Panc1 (cell line): ENCODE results near the gene CAMKMT.

Source experiments
- CTCF ChIP-seq: fragments of 450-650 bp; IDR thresholded peaks from 2 replicates; pipeline ENCODE4 v1.5.1; 2017; ENCODE audit warnings: mild to moderate bottlenecking
- POLR2AphosphoS5 ChIP-seq: IDR thresholded peaks from 2 replicates; pipeline ENCODE4 v1.6.1; 2012; ENCODE audit warnings: mild to moderate bottlenecking, low read depth, low read length, moderate library complexity
- SIN3A ChIP-seq: IDR thresholded peaks from 2 replicates; pipeline ENCODE4 v1.6.1; 2012; ENCODE audit warnings: low read depth, mild to moderate bottlenecking, low read length, moderate library complexity, borderline replicate concordance; ENCODE audit not compliant: insufficient read depth
- TCF7L2 ChIP-seq: IDR thresholded peaks from 2 replicates; pipeline ENCODE4 v1.6.1; 2011; ENCODE audit warnings: mild to moderate bottlenecking, low read depth, low read length, inconsistent platforms
- TF ChIP-seq, protein P1 (sequence below), 2 experiments: IDR thresholded peaks; 2 replicates each; pipeline ENCODE4 v1.6.1; 2011 to 2012; ENCODE audit warnings: low read depth in 2 of 2, control low read depth in 1 of 2, low read length in 1 of 2, mild to moderate bottlenecking in 1 of 2, moderate library complexity in 1 of 2; ENCODE audit not compliant: insufficient read depth in 1 of 2

GRCh38 chr2:44700824-44701223, 339.1 kb downstream of the CAMKMT start:
- TF ChIP-seq CTCF: no peak
- TF ChIP-seq POLR2AphosphoS5: no peak
- TF ChIP-seq SIN3A: no peak
- TF ChIP-seq, protein P1, sequence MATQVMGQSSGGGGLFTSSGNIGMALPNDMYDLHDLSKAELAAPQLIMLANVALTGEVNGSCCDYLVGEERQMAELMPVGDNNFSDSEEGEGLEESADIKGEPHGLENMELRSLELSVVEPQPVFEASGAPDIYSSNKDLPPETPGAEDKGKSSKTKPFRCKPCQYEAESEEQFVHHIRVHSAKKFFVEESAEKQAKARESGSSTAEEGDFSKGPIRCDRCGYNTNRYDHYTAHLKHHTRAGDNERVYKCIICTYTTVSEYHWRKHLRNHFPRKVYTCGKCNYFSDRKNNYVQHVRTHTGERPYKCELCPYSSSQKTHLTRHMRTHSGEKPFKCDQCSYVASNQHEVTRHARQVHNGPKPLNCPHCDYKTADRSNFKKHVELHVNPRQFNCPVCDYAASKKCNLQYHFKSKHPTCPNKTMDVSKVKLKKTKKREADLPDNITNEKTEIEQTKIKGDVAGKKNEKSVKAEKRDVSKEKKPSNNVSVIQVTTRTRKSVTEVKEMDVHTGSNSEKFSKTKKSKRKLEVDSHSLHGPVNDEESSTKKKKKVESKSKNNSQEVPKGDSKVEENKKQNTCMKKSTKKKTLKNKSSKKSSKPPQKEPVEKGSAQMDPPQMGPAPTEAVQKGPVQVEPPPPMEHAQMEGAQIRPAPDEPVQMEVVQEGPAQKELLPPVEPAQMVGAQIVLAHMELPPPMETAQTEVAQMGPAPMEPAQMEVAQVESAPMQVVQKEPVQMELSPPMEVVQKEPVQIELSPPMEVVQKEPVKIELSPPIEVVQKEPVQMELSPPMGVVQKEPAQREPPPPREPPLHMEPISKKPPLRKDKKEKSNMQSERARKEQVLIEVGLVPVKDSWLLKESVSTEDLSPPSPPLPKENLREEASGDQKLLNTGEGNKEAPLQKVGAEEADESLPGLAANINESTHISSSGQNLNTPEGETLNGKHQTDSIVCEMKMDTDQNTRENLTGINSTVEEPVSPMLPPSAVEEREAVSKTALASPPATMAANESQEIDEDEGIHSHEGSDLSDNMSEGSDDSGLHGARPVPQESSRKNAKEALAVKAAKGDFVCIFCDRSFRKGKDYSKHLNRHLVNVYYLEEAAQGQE (IDR thresholded peaks at IDR 0.05; ENCODE audit: insufficient read depth in 1 of 2, low read depth in 2 of 2, low read length in 1 of 2): no peak
- TF ChIP-seq TCF7L2: no peak
